Rectal smooth muscle tissue (tissue), 1 donor: Measurements from ENCODE around the gene YPEL2.

Experiments
- H3K27ac ChIP-seq: one replicate; pipeline ENCODE4 v1.7.0; 2013; ENCODE audit warnings: low read depth, low read length, inconsistent platforms
- H3K27me3 ChIP-seq: one replicate; pipeline ENCODE4 v1.7.0; 2013; ENCODE audit warnings: low read length; ENCODE audit not compliant: control insufficient read depth, insufficient read depth
- H3K36me3 ChIP-seq: one replicate; pipeline ENCODE4 v1.7.0; 2013; ENCODE audit warnings: low read length; ENCODE audit not compliant: control insufficient read depth, insufficient read depth
- H3K4me1 ChIP-seq: one replicate; pipeline ENCODE4 v1.7.0; 2013; ENCODE audit warnings: low read length; ENCODE audit not compliant: control insufficient read depth, insufficient read depth
- H3K4me3 ChIP-seq: one replicate; pipeline ENCODE4 v1.7.0; 2013; ENCODE audit warnings: low read length
- H3K9ac ChIP-seq: one replicate; pipeline ENCODE4 v1.7.0; 2013; ENCODE audit warnings: low read length

YPEL2 gene

GRCh38 chr17:59440757-59441463 is 109.5 kb downstream of the YPEL2 start:
- peaks cover 7% of the 10 kb centered on the region for H3K4me1 ChIP-seq
- no peak overlapping the region for H3K4me3 ChIP-seq
- H3K27me3 ChIP-seq = no peaks in the 10 kb centered on the region
- H3K36me3 ChIP-seq = no peaks in the 10 kb centered on the region
- H3K9ac ChIP-seq = no peak overlapping the region
- peak overlapping the region; percentile 53 for H3K27ac ChIP-seq

GRCh38 chr17:59441464-59442096 is 110.1 kb downstream of the YPEL2 start:
- Histone ChIP-seq H3K27ac (peak overlapping the region; percentile 53), H3K9ac (no peak overlapping the region), H3K27me3 (no peaks in the 10 kb centered on the region), H3K36me3 (no peaks in the 10 kb centered on the region), H3K4me3 (no peak overlapping the region), H3K4me1 (peaks cover 7% of the 10 kb centered on the region)

GRCh38 chr17:59443106-59443505 is 111.7 kb downstream of the YPEL2 start:
- Histone ChIP-seq H3K4me1 (peaks cover 7% of the 10 kb centered on the region), H3K27me3 (no peaks in the 10 kb centered on the region), H3K4me3 (no peak overlapping the region), H3K36me3 (no peaks in the 10 kb centered on the region), H3K9ac (no peak overlapping the region), H3K27ac (no peak overlapping the region)
